Stomach (tissue), 9 donors: Measurements from ENCODE around the gene TBX15. TPM values are rescaled to one million over a fixed set of nuclear protein-coding genes. Genes with fewer than 3 reads are reported as not detected.
A peak's percentile ranks its signal among the peaks of the same experiment; 100 is the strongest.

ENCODE experiments used
- DNase-seq, 2 donors: peaks; one replicate each; pipeline versions ENCODE4 v3.0.0 to v3.0.0-alpha.2; 2013 to 2019
- H3K27ac ChIP-seq, 5 donors: fragments of 200-600 bp in 4 of 5; sonication (generic) in 4 of 5; one replicate each; pipeline ENCODE4 v1.5.1; 2013 to 2019; ENCODE audit warnings: mild to moderate bottlenecking in 1 of 5, moderate library complexity in 1 of 5
- H3K27me3 ChIP-seq, 3 donors: fragments of 200-600 bp; sonication (generic); one replicate each; pipeline ENCODE4 v1.5.1; 2017 to 2019; ENCODE audit warnings: mixed run types in 1 of 3
- H3K36me3 ChIP-seq, 4 donors: fragments of 200-600 bp; sonication (generic); 1 replicate in 3 of 4; 2 replicates in 1 of 4; pipeline ENCODE4 v1.5.1; 2016 to 2019
- H3K4me1 ChIP-seq, 4 donors: fragments of 200-600 bp; sonication (generic); one replicate each; pipeline ENCODE4 v1.5.1; 2016 to 2019
- H3K4me3 ChIP-seq, 4 donors: fragments of 200-600 bp; sonication (generic) in 3 of 4; one replicate each; pipeline ENCODE4 v1.5.1; 2016 to 2019; ENCODE audit warnings: mild to moderate bottlenecking in 1 of 4
- H3K9me3 ChIP-seq, 4 donors: fragments of 200-600 bp; sonication (generic); one replicate each; pipeline ENCODE4 v1.5.1; 2016 to 2019
- EP300 ChIP-seq: sonication (generic); formaldehyde crosslinking; IDR thresholded peaks from one replicate; pipeline ENCODE4 v1.6.1; 2017; ENCODE audit warnings: antibody characterized with exemption
- POLR2A ChIP-seq, 4 donors: fragments of 450-650 bp; IDR thresholded peaks; one replicate each; pipeline ENCODE4 v1.6.1; 2016; ENCODE audit warnings: antibody characterized with exemption in 4 of 4, control low read depth in 2 of 4, mild to moderate bottlenecking in 1 of 4, moderate library complexity in 1 of 4
- POLR2AphosphoS5 ChIP-seq, 3 donors: sonication (generic); formaldehyde crosslinking; IDR thresholded peaks; one replicate each; pipeline ENCODE4 v1.6.1; 2016; ENCODE audit warnings: antibody characterized with exemption in 3 of 3
- WGBS, 5 donors: extraction: QIAGEN DNeasy Blood & Tissue Kit in 3 of 5; methylation state at CpG; one replicate each; pipeline versions ENCODE4 v1.1.5 to v1.1.7; 2013 to 2018; 5-methylcytosine and 5-hydroxymethylcytosine counted together
- intact Hi-C: fragments of 100-400 bp; cut with DNase I; formaldehyde crosslinking; loops from one replicate; pipeline ENCODE4 v1.15.1; 2023; ENCODE audit warnings: low total_unique reads
- polyA plus RNA-seq, 3 donors: library from polyadenylated mRNA; stranded (reverse); fragments of 200-250 nt; gene quantifications; one replicate each; pipeline ENCODE4 v1.2.3, GENCODE V29; 2013
- total RNA-seq, 5 donors: library from RNA; depleted of rRNA; stranded (reverse); fragments of >200 nt; gene quantifications; one replicate each; pipeline versions ENCODE4 v1.1.0 to v1.2.3, GENCODE V29; 2014 to 2016
- TF ChIP-seq, protein P1 (sequence below), 7 experiments: fragments of 450-650 bp in 4 of 7; fragments of 200-600 bp in 3 of 7; sonication (generic) in 3 of 7; IDR thresholded peaks; one replicate each; pipeline ENCODE4 v1.5.1; 2016 to 2019; ENCODE audit warnings: antibody characterized with exemption in 7 of 7, control low read depth in 2 of 7, mild to moderate bottlenecking in 1 of 7
- donor health status: healthy with polysubstance abuse.
- donor health status: Bipolar disorder and iron deficiency.
- donor health status: healthy.

TBX15 gene
- total and polyA plus RNA-seq, 8 donors, result 0.05 to 0.37 TPM; not detected in 6

DNA sequence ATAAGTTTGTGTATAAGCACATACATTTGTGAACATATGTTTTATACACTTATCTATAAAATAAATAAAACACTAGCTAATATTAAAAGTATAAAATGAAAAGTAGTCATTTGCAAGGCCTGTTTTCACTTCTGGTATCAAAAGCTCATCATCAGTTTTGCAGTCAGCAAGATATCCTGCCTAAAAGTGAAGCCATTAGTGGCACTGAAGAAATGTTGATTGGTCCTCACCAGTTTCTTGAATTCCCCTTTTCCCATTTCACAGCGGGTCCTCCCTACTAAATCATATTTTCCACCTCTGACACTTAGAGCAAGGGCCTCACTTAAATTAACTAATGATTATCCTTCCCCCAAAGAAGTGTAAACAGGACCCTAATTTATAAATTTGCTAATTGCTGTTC is 6.7 kb downstream of the TBX15 start:
- DNase-seq, result no peak
- H3K9me3 ChIP-seq, result peaks cover 0 to 37% (median 12%) of the 10 kb centered on the region in 4 donors

DNA sequence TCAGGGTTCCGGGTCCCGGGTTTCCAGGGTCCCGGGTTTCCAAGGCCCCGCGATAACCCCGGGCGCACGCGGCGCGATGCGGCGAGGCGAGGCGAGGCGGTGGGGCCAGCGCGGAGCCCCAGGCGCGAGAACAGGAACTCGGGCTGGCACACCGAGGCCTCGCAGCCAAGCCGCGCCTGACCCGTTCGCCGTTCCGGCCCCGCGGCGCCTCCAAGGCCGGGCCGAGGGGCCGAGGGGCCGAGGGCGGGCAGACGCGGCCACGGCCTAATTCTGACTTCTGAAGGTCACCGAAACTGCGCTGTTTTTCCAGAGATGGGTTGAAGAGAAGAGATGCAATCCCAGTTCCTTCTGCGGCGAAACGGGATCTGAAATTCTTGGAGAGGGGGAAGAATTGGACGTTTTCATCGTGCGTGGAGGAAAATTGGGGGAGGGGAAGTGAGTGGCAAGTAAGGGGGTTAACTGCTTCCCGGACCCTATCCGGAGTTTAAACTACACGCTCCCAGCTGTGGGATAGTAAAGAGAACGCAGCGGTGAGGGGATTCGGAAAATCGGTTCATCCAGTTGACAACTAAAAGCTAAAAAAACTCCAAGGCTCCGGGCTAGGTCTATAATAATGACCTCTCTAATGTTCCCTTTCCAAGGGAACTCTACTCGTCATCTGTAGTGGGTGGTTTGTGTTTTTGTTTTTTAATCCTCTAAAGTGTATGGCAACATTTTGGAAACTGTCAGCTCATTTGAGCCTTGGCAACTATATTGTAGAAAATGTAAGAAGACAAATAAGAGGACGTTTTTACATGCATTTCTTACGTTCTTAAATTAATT is 8.2 kb downstream of the TBX15 start:
- TF ChIP-seq, protein P1, sequence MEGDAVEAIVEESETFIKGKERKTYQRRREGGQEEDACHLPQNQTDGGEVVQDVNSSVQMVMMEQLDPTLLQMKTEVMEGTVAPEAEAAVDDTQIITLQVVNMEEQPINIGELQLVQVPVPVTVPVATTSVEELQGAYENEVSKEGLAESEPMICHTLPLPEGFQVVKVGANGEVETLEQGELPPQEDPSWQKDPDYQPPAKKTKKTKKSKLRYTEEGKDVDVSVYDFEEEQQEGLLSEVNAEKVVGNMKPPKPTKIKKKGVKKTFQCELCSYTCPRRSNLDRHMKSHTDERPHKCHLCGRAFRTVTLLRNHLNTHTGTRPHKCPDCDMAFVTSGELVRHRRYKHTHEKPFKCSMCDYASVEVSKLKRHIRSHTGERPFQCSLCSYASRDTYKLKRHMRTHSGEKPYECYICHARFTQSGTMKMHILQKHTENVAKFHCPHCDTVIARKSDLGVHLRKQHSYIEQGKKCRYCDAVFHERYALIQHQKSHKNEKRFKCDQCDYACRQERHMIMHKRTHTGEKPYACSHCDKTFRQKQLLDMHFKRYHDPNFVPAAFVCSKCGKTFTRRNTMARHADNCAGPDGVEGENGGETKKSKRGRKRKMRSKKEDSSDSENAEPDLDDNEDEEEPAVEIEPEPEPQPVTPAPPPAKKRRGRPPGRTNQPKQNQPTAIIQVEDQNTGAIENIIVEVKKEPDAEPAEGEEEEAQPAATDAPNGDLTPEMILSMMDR (IDR thresholded peaks at IDR 0.05), result no peak
- no peak for TF ChIP-seq EP300
- TF ChIP-seq POLR2A (IDR thresholded peaks at IDR 0.05), result no peak
- no peak for TF ChIP-seq POLR2AphosphoS5 (IDR thresholded peaks at IDR 0.05)
- no peak for DNase-seq
- H3K36me3 ChIP-seq, result no peaks in the 10 kb centered on the region
- intact Hi-C loops, result no loop called here
- WGBS, 5 donors, result 9 to 16% (median 13%) methylated on average over 35 to 59 of the region's 59 CpGs
- peaks cover 26 to 100% (median 69%) of the 10 kb centered on the region in 3 donors for H3K27me3 ChIP-seq
- no peak overlapping the region for H3K27ac ChIP-seq
- peak overlapping the region in 2 of 4 donors; percentile 5 to 31 for H3K4me3 ChIP-seq
- peaks cover 0 to 32% (median 9%) of the 10 kb centered on the region in 4 donors for H3K9me3 ChIP-seq
- peaks cover 6 to 31% (median 26%) of the 10 kb centered on the region in 4 donors for H3K4me1 ChIP-seq

More for the DNA sequence above, 6.7 kb downstream of the TBX15 start:
- 8 to 38% (median 27%) methylated on average over 1 of the region's 1 CpG for WGBS, 5 donors
- peaks cover 32 to 100% (median 84%) of the 10 kb centered on the region in 3 donors for H3K27me3 ChIP-seq
- TF ChIP-seq POLR2AphosphoS5 (IDR thresholded peaks at IDR 0.05) (no peak), POLR2A (IDR thresholded peaks at IDR 0.05) (no peak), EP300 (no peak)
- TF ChIP-seq, protein P1 (IDR thresholded peaks at IDR 0.05), result no peak
- intact Hi-C loops, result no loop called here
- peaks cover 14 to 45% (median 35%) of the 10 kb centered on the region in 4 donors for H3K4me1 ChIP-seq
- no peak overlapping the region for H3K27ac ChIP-seq
- no peaks in the 10 kb centered on the region for H3K36me3 ChIP-seq
- no peak overlapping the region for H3K4me3 ChIP-seq

DNA sequence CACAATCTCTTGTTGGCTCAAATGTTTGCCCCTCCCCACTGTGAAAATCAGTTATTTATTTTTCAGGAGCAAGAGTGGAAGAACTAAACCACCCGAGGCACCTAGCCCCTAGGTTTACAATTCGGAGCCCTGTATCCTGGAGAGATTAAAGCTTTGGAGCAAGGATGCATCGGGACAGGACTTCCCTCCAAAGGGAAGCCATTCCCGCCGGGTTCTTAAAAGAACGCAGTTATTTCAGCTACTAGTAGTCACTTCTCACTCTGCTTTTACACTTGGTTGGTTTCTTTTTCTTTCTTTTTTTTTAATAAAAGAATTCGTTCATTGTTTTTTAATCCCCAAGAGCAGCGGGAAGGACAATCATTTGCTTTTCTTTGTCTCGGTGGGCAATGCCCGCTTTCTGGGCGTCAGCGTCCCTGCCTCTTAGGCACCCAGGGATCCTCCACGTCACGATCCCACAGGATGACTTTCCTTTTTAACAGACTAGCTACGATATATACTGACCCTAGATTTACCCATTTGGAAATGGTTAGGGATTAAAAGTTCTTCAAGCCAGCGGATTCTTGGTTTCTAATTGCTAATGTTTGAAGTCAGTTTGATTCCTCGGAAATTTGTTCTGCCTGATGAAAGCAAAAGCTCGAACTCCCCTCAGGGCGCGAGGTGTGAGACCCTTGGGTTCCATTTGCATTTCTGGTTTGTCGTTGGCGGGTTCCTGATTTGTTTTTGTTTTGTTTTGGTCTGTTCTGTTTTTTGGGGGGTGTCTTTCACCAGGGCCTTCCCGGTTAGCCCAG is 9.0 kb downstream of the TBX15 start:
- intact Hi-C loops, result no loop called here
- Histone ChIP-seq H3K27me3 (peaks cover 25 to 100% (median 65%) of the 10 kb centered on the region in 3 donors), H3K9me3 (peaks cover 0 to 26% (median 9%) of the 10 kb centered on the region in 4 donors), H3K4me3 (peak overlapping the region in 2 of 4 donors; percentile 5 to 31), H3K27ac (no peak overlapping the region), H3K4me1 (peaks cover under 1 to 23% (median 18%) of the 10 kb centered on the region in 4 donors), H3K36me3 (no peaks in the 10 kb centered on the region)
- DNase-seq, result no peak
- WGBS, 5 donors, result 6 to 10% (median 9%) methylated on average over 23 of the region's 23 CpGs
- TF ChIP-seq, protein P1 (IDR thresholded peaks at IDR 0.05), result no peak

DNA sequence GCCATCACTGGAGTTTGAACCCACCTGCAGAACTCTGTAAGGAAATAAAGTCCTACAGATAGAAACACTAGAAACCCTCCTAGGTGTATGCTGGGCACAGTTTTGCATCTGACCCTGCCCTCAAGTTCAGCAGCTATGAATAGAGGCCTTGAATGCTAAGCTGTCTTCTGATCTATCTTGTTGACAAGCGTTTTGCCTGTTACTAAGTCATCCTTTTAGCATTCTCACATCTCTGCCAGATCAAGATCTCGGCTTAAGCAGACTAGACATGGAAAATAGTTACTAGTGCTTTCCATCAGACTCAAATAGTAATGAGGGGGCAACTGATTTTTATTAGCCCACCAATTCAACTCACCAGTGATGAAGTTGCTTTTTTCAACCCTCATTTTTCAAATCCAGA is 10.5 kb downstream of the TBX15 start:
- no peak for TF ChIP-seq EP300
- TF ChIP-seq, protein P1 (IDR thresholded peaks at IDR 0.05), result no peak
- no peak for TF ChIP-seq POLR2AphosphoS5 (IDR thresholded peaks at IDR 0.05)
- no peak for TF ChIP-seq POLR2A (IDR thresholded peaks at IDR 0.05)

More for the DNA sequence above, 10.5 kb downstream of the TBX15 start:
- no peak overlapping the region for H3K4me3 ChIP-seq
- 46 to 65% (median 55%) methylated on average over 2 of the region's 2 CpGs for WGBS, 5 donors
- peaks cover 0 to 14% (median 4%) of the 10 kb centered on the region in 4 donors for H3K9me3 ChIP-seq
- no peaks in the 10 kb centered on the region for H3K36me3 ChIP-seq
- intact Hi-C loops, result no loop called here
- H3K4me1 ChIP-seq, result peaks cover 0 to 15% (median 12%) of the 10 kb centered on the region in 4 donors
- H3K27me3 ChIP-seq, result peaks cover 14 to 99% (median 52%) of the 10 kb centered on the region in 3 donors
- DNase-seq, result no peak
- H3K27ac ChIP-seq, result no peak overlapping the region
